HG03378 (cell line): ENCODE data around the gene RLN3.

Source experiments
- ATAC-seq: cut with Tn5 transposase; IDR thresholded peaks from one replicate; pipeline ENCODE4 v1.9.1; 2021; ENCODE audit warnings: mild to moderate bottlenecking, moderate library complexity; ENCODE audit not compliant: unreplicated experiment

The RLN3 gene

DNA sequence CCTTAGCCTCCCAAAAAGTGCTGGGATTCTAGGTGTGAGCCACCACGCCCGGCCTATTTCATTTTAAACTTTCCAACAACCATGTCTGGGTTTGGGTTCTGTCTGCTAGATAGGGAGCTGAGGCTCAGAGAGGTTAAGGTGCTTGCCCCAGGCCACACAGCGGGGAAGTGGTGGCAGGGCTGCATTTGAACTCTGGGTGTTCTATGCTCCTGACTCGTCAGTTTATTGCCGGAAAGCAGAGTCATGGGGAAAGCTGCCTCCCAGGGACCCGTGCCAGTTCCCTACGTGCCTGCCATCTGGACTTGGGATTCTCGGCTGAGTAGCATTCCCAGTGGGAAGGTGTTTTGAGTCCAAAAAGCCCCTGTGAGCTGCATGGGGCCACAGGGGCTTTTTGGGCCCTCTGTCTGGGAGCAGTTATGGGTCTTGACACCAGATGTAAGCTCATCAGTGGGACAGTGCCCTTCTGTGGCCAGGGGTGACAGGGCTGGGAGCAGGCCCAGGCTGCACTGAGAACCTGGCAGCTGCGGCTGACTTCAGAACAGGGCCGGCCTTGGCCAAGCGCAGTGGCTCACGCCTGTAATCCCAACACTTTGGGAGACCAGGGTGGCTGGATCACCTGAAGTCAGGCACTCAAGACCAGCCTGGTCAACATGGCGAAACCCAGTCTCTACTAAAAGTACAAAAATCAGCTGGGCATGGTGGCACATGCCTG, 32.8 kb upstream of the RLN3 start:
- no peak for ATAC-seq

GRCh38 chr19:13995878-13996765, 31.8 kb upstream of the RLN3 start:
- ATAC-seq, result no peak

DNA sequence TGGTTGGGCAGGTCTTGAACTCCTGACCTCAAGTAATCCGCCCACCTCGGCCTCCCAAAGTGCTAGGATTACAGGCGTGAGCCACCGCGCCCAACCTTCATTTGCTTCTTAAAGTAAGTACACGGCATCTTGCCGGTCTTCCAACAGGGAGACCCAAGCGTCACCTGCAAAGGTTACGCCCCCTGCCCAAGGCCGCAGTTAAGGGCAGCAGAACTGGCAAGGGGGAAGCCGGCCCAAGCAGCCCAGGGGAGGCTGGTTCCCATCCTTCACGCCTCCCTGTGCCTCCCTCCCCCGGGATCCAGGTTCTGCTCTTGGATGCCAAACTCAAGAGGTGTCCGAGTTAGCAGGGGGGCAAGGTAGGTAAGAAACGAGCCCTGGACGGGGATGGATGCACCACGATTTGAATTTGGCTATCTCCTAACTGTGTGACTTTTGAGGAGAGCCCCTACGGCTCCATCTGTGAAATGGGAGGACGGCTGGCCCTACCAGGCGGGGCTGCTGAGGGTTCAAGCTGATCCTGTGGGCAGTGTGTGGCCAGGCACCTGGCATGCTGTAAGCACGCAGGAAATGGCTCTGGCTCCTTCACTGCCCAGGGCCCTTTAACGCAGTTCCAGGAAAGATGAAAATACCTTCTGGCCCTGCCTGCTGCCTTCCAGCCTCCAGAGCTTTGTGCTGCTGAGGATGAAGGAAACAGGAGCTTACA, 30.9 kb upstream of the RLN3 start:
- no peak for ATAC-seq

DNA sequence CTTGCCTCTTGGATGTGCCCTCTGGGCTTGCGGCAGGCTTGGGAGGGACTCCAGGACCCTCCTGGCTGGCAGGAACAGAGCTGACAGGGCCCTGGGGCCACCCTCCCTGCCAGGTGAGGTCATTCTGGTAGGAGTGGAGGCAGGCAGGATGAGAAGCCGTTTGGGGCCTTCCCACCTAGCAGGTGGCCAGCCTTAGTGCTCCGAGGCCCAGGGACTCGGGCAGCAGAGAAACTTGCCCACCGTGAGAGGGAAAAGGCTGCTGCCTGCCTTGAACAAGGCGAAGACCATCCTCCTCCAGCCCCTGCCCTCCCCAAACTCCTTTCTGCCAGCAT, 30.4 kb upstream of the RLN3 start:
- no peak for ATAC-seq

GRCh38 chr19:13998426-13998825, 29.5 kb upstream of the RLN3 start:
- no peak for ATAC-seq

DNA sequence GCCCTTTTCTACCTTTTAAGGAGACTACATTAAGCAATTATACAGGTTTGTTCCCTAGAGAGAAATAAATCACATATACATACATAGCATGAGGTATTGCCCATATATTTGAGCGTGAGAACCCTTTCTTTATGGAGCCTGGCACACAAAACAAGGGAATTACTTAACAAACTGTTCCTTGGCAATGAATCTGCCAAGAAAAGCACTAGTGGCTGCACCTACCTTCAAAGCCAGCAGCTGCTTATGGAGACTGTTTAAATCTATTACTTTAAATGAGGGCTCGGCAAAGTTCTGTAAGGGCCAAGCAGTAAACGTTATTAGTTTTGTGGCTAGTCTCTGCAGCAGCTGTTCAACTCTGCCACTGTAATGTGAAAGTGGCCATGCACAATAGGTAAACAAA, 28.9 kb upstream of the RLN3 start:
- no peak for ATAC-seq

DNA sequence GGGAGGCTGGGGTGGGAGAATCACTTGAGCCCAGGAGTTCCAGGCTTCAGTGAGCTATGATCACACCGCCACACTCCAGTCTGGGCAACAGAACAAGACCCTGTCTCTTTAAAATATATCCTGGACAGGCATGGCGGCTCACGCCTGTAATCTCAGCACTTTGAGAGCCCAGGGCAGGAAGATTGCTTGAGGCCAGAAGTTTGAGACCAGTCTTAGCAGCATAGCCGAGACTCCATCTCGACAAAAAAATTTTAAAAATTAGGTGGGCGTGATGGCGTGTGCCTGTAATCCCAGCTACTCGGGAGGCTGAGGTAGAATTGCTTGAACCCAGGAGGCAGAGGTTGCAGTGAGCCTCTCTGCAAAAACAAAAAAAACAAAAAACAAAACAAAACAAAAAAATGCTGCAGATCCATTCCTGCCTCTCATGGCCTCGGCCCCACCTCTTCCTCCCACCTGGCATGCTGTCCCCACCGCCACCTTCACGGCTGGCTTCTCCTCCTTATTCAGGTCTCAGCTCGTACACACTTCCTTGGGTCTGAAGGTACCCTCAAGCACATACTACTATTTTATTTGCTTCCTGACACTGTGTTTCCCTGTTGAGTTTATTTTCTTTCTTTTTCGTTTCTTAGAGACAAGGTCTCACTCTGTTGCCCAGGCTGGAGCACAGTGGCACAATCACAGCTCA, 27.1 kb upstream of the RLN3 start:
- no peak for ATAC-seq

- ATAC-seq, result no peak
Measured at GRCh38 chr19:14002571-14003250, 25.2 kb upstream of the RLN3 start.

GRCh38 chr19:14003251-14004055, 24.5 kb upstream of the RLN3 start:
- no peak for ATAC-seq

GRCh38 chr19:14004619-14005348, 23.2 kb upstream of the RLN3 start:
- no peak for ATAC-seq

DNA sequence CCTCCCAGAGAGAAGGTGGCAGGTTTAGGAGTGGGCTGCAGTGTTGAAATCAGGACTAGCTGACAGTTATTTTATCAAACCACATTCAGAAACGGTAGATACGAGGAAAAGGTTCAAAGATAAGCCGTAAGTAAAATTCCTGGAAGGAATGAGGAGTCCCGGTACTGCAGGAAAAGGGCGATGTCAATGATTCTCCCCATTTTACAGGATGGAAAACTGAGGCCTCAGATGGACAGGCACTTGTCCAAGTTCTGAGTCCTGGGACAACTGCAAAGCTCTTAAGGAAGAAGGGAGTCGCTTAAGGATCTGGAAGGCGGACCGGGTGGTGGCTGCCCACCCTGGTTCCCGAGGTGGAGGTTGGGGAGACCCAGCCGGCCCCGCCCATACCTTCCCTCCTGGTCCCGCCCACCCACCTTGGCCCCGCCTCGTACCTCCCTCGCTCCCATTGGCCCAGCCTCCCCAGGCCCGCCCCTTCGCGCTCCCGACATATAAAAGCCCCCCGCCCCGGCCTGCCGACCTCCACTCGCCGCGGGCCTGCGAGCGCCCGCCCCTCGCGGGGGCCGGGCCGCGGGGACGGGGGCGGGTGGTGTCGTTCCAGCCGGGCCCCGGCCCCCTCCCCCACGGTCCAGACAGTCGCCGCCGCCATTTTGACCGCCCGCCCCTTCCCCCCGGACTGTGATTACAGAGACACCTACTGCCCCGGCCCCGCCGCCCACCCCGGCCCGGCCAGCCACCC, 22.4 kb upstream of the RLN3 start:
- ATAC-seq, result no peak

DNA sequence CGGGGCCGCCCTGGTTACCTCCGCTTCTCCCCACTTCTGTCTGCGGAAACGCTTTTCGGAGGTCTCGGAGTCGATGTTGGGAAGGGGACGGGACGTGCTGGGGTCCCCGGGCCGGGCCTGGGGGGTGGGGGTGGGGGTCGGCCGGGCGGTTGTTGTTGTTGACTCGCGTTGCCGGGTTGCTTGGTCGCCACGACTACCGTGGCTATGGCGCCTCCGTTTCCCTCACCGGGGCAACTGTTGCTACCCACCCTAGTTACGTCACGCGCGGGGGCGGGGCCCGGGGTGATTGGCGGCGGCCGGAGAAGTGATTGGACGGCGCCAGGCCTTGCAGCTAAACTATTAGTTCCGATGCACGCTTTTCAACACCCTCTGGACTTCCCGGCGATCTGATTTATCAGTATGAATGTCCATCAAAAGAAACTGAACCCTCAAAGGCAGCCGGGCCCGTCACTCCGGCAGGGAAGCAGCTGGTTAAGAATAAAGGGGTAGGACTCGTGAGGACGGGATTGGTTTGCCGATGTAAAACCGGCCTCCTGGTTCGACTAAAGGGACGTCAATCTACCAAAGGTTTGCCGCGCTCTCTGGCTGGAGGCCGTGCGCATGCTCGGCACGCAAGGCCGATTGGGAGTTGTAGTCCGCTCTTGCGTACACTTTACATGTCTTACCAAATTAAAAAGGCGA, 21.7 kb upstream of the RLN3 start, which contains the start of gene RFX1:
RFX1 (minus strand) TSS at position 236 of the 681 bp plus-strand sequence. CDS start 12,477 bp downstream, outside the sequence.
- ATAC-seq, result peak; percentile 79

- peak; percentile 33 for ATAC-seq
Measured at GRCh38 chr19:14006766-14007562, 21.0 kb upstream of the RLN3 start.

- ATAC-seq, result no peak
Measured at GRCh38 chr19:14012378-14012915, 15.5 kb upstream of the RLN3 start.

GRCh38 chr19:14015524-14016035, 12.4 kb upstream of the RLN3 start:
- peak; percentile 82 for ATAC-seq

GRCh38 chr19:14019100-14019499, 8.8 kb upstream of the RLN3 start:
- ATAC-seq, result no peak
